MCF 10A (cell line): ENCODE data around the gene NFE2L2. TPM values are rescaled to one million over a fixed set of nuclear protein-coding genes. Genes with fewer than 3 reads are reported as not detected.

ENCODE experiments used
- BruUV-seq: library from RNA; stranded (reverse); fragments of 400-500 nt; replicated peaks from 2 replicates; lab custom pipeline; 2021; lab: Mats Ljungman, UMichigan
- CTCF ChIA-PET: fragments of 300-600 bp; sonication (Branson Sonifier 250); formaldehyde crosslinking; extraction: SDS; loops from one replicate; lab custom pipeline; 2021; ENCODE audit warnings: antibody characterized with exemption, inconsistent platforms; lab: Yijun Ruan, JAX
- POLR2A ChIA-PET: fragments of 300-600, 350-650 bp; sonication (Branson Sonifier 250); formaldehyde crosslinking; extraction: SDS; loops from one replicate; lab custom pipeline; 2020; ENCODE audit warnings: antibody characterized with exemption, inconsistent platforms; lab: Yijun Ruan, JAX
- DNase-seq: peaks from one replicate; pipeline ENCODE4 v3.0.0-alpha.2; 2018; ENCODE audit not compliant: unreplicated experiment
- H3K27ac Mint-ChIP-seq: one replicate; pipeline ENCODE4 v1.8.0; 2022; ENCODE audit warnings: mild to moderate bottlenecking, low read depth, mixed read lengths; ENCODE audit not compliant: unreplicated experiment
- H3K27me3 Mint-ChIP-seq: one replicate; pipeline ENCODE4 v1.8.0; 2022; ENCODE audit warnings: mixed read lengths; ENCODE audit not compliant: insufficient read depth, unreplicated experiment
- H3K36me3 Mint-ChIP-seq: one replicate; pipeline ENCODE4 v1.8.0; 2022; ENCODE audit warnings: mild to moderate bottlenecking, moderate library complexity, mixed read lengths; ENCODE audit not compliant: insufficient read depth, unreplicated experiment
- H3K4me1 Mint-ChIP-seq: one replicate; pipeline ENCODE4 v1.8.0; 2022; ENCODE audit warnings: mixed read lengths; ENCODE audit not compliant: insufficient read depth, unreplicated experiment
- H3K4me3 Mint-ChIP-seq: one replicate; pipeline ENCODE4 v1.8.0; 2022; ENCODE audit warnings: mild to moderate bottlenecking, moderate library complexity, mixed read lengths; ENCODE audit not compliant: unreplicated experiment
- H3K9me3 Mint-ChIP-seq: one replicate; pipeline ENCODE4 v1.8.0; 2022; ENCODE audit warnings: mixed read lengths; ENCODE audit not compliant: unreplicated experiment
- CTCF ChIP-seq: fragments of 200-600 bp; IDR thresholded peaks from one replicate; pipeline ENCODE4 v1.8.0; 2022; ENCODE audit warnings: antibody characterized with exemption, mild to moderate bottlenecking; ENCODE audit not compliant: unreplicated experiment
- intact Hi-C: fragments of 100-400 bp; cut with micrococcal nuclease; formaldehyde crosslinking; loops from 2 replicates; pipeline ENCODE4 v1.14.1; 2022
- total RNA-seq: library from RNA; stranded (reverse); gene quantifications from 2 replicates; pipeline ENCODE4 v1.2.3, GENCODE V29; 2022

The NFE2L2 gene
- total RNA-seq, 1 experiment from 2014 or later, result 180 TPM

- BruUV-seq, result no TSS peak
- no peak for DNase-seq
- H3K27me3 Mint-ChIP-seq, result no peaks in the 10 kb centered on the region
- no peaks in the 10 kb centered on the region for H3K36me3 Mint-ChIP-seq
- ChIA-PET CTCF (interaction anchor here (0.7 to 1.0 kb wide), 2 partner anchors 8 to 473 kb away, joined by 3 to 5 read pairs; no protein-coding TSS in a partner anchor), POLR2A (interaction anchor here (4.1 kb wide), 1 partner anchor 24 kb away, joined by 23 read pairs; the partner anchor contains the start of gene NFE2L2)
- peaks cover 3% of the 10 kb centered on the region for H3K4me1 Mint-ChIP-seq
- no peak overlapping the region for H3K4me3 Mint-ChIP-seq
- no peak overlapping the region for H3K27ac Mint-ChIP-seq
- H3K9me3 Mint-ChIP-seq, result no peaks in the 10 kb centered on the region
- no peak for TF ChIP-seq CTCF
- intact Hi-C loops, result no loop called here
These were observed 23.3 kb upstream of the NFE2L2 start for GRCh38 chr2:177287814-177288213.

GRCh38 chr2:177285892-177286715 lies 21.6 kb upstream of the NFE2L2 start:
- H3K27me3 Mint-ChIP-seq, result no peaks in the 10 kb centered on the region
- no peaks in the 10 kb centered on the region for H3K9me3 Mint-ChIP-seq
- ChIA-PET CTCF (interaction anchor here (0.6 to 2.1 kb wide), 4 partner anchors 10 to 648 kb away, joined by 4 to 12 read pairs (median 6); no protein-coding TSS in a partner anchor), POLR2A (interaction anchor here (1.2 to 2.2 kb wide), 3 partner anchors 13 to 22 kb away, joined by 3 to 22 read pairs (median 4); partner anchors contain the start of gene NFE2L2)
- H3K27ac Mint-ChIP-seq, result no peak overlapping the region
- BruUV-seq, result no TSS peak
- intact Hi-C loops, result no loop called here
- TF ChIP-seq CTCF, result no peak
- H3K4me1 Mint-ChIP-seq, result peaks cover 10% of the 10 kb centered on the region
- H3K36me3 Mint-ChIP-seq, result no peaks in the 10 kb centered on the region
- no peak overlapping the region for H3K4me3 Mint-ChIP-seq
- DNase-seq, result no peak

- ChIA-PET CTCF (interaction anchor here (0.6 to 1.3 kb wide), 2 partner anchors 120 to 123 kb away, joined by 3 to 5 read pairs; no protein-coding TSS in a partner anchor), POLR2A (interaction anchor here (2.2 to 4.6 kb wide), 3 partner anchors 11 to 20 kb away, joined by 20 to 22 read pairs (median 21); partner anchors contain the start of gene NFE2L2)
- Mint-ChIP-seq H3K4me3 (no peak overlapping the region), H3K36me3 (no peaks in the 10 kb centered on the region), H3K27me3 (no peaks in the 10 kb centered on the region), H3K27ac (no peak overlapping the region), H3K4me1 (peaks cover 10% of the 10 kb centered on the region), H3K9me3 (no peaks in the 10 kb centered on the region)
- DNase-seq, result no peak
- no peak for TF ChIP-seq CTCF
- no TSS peak for BruUV-seq
- intact Hi-C loops, result no loop called here
These were observed 20.0 kb upstream of the NFE2L2 start for GRCh38 chr2:177284531-177284930.

GRCh38 chr2:177283906-177284305 lies 19.4 kb upstream of the NFE2L2 start:
- H3K36me3 Mint-ChIP-seq, result no peaks in the 10 kb centered on the region
- no peaks in the 10 kb centered on the region for H3K27me3 Mint-ChIP-seq
- no peaks in the 10 kb centered on the region for H3K9me3 Mint-ChIP-seq
- H3K4me1 Mint-ChIP-seq, result peaks cover 10% of the 10 kb centered on the region
- no peak for TF ChIP-seq CTCF
- intact Hi-C loops, result no loop called here
- no peak overlapping the region for H3K4me3 Mint-ChIP-seq
- H3K27ac Mint-ChIP-seq, result no peak overlapping the region
- DNase-seq, result no peak
- CTCF ChIA-PET, result interaction anchor here (1.3 to 2.9 kb wide), 3 partner anchors 12 to 119 kb away, joined by 4 to 17 read pairs (median 5); no protein-coding TSS in a partner anchor
- POLR2A ChIA-PET, result interaction anchor here (1.3 to 6.2 kb wide), 5 partner anchors 11 to 119 kb away, joined by 3 to 117 read pairs (median 20); partner anchors contain the start of gene NFE2L2
- no TSS peak for BruUV-seq
